IMR-90 (cell line): ENCODE measurements around the gene CUX1. TPM values are rescaled to one million over a fixed set of nuclear protein-coding genes. Genes with fewer than 3 reads are reported as not detected.

Source experiments
- ATAC-seq: fragments of 200-7000 bp; cut with Tn5 transposase; 2 replicates; pipeline ENCODE4 v1.9.1; 2020; ENCODE audit warnings: low read depth, mild to moderate bottlenecking, moderate library complexity
- BruUV-seq: library from RNA; stranded (reverse); fragments of 400-500 nt; replicated peaks from 2 replicates; lab custom pipeline; 2021; lab: Mats Ljungman, UMichigan
- CTCF ChIA-PET: fragments of 300-600 bp; formaldehyde crosslinking; extraction: SDS; loops from one replicate; lab custom pipeline; 2021; ENCODE audit warnings: antibody characterized with exemption; lab: Yijun Ruan, JAX
- POLR2A ChIA-PET: fragments of 300-600 bp; sonication (Branson Sonifier 250); formaldehyde crosslinking; loops from one replicate; lab custom pipeline; 2022; ENCODE audit warnings: antibody characterized with exemption; ENCODE audit not compliant: unreplicated experiment; lab: Charles Lee
- DNase-seq: peaks from one replicate; pipeline ENCODE4 v3.0.0; 2013
- H2AFZ ChIP-seq: replicated peaks from 2 replicates; pipeline ENCODE3; 2013; ENCODE audit warnings: low read length, mild to moderate bottlenecking; ENCODE audit not compliant: poor library complexity
- H2AK5ac ChIP-seq: 2 replicates; pipeline ENCODE4 v1.6.1; 2013; ENCODE audit warnings: low read depth, low read length, inconsistent platforms
- H2AK9ac ChIP-seq: replicated peaks from 2 replicates; pipeline ENCODE3; 2013; ENCODE audit warnings: mild to moderate bottlenecking, low read depth, low read length, moderate library complexity; ENCODE audit not compliant: poor library complexity
- H2BK120ac ChIP-seq: 2 replicates; pipeline ENCODE4 v1.6.1; 2013; ENCODE audit warnings: low read depth, low read length, inconsistent platforms
- H2BK15ac ChIP-seq: 3 replicates; pipeline ENCODE4 v1.6.1; 2013; ENCODE audit warnings: low read depth, low read length, inconsistent platforms
- H2BK20ac ChIP-seq: 2 replicates; pipeline ENCODE4 v1.6.1; 2013; ENCODE audit warnings: low read depth, mild to moderate bottlenecking, inconsistent platforms, low read length, moderate library complexity
- H2BK5ac ChIP-seq: 2 replicates; pipeline ENCODE4 v1.6.1; 2013; ENCODE audit warnings: mild to moderate bottlenecking, low read depth, low read length, inconsistent platforms; ENCODE audit not compliant: poor library complexity, severe bottlenecking
- H3K14ac ChIP-seq: replicated peaks from 2 replicates; pipeline ENCODE4 v1.6.1; 2013; ENCODE audit warnings: low read depth, low read length, inconsistent platforms
- H3K18ac ChIP-seq: 2 replicates; pipeline ENCODE4 v1.6.1; 2013; ENCODE audit warnings: low read depth, low read length, control low read depth
- H3K23ac ChIP-seq: 2 replicates; pipeline ENCODE4 v1.6.1; 2013; ENCODE audit warnings: low read depth, low read length, inconsistent platforms
- H3K27ac ChIP-seq: 2 replicates; pipeline ENCODE4 v1.5.1; 2013; ENCODE audit warnings: mild to moderate bottlenecking, control low read depth, low read length; ENCODE audit not compliant: insufficient read depth
- H3K27me3 ChIP-seq: 2 replicates; pipeline ENCODE4 v1.6.1; 2013; ENCODE audit warnings: low read length; ENCODE audit not compliant: control insufficient read depth, insufficient read depth
- H3K36me3 ChIP-seq: 2 replicates; pipeline ENCODE4 v1.6.1; 2013; ENCODE audit warnings: low read length, mixed read lengths; ENCODE audit not compliant: control insufficient read depth, insufficient read depth
- H3K4ac ChIP-seq: 2 replicates; pipeline ENCODE4 v1.6.1; 2013; ENCODE audit warnings: low read depth, low read length, inconsistent platforms
- H3K4me1 ChIP-seq: 2 replicates; pipeline ENCODE4 v1.6.1; 2013; ENCODE audit warnings: low read length, mixed read lengths; ENCODE audit not compliant: control insufficient read depth, insufficient read depth
- H3K4me2 ChIP-seq: 2 replicates; pipeline ENCODE4 v1.6.1; 2013; ENCODE audit warnings: low read depth, mild to moderate bottlenecking, control low read depth, low read length, moderate library complexity
- H3K4me3 ChIP-seq: 2 replicates; pipeline ENCODE4 v1.5.1; 2013; ENCODE audit warnings: low read depth, mild to moderate bottlenecking, control low read depth, low read length, moderate library complexity; ENCODE audit not compliant: insufficient read depth
- H3K56ac ChIP-seq: 2 replicates; pipeline ENCODE4 v1.6.1; 2013; ENCODE audit warnings: low read length, inconsistent platforms; ENCODE audit not compliant: insufficient read depth; ENCODE audit errors: extremely low read depth
- H3K79me1 ChIP-seq, 2 experiments: 2 replicates each; pipeline ENCODE4 v1.6.1; 2013; ENCODE audit warnings: low read length in 2 of 2, inconsistent platforms in 1 of 2, low read depth in 1 of 2
- H3K9ac ChIP-seq: 2 replicates; pipeline ENCODE4 v1.6.1; 2013; ENCODE audit warnings: low read depth, low read length, control low read depth
- H3K9me1 ChIP-seq: 2 replicates; pipeline ENCODE4 v1.6.1; 2013; ENCODE audit warnings: low read length, inconsistent platforms; ENCODE audit not compliant: insufficient read depth
- H3K9me3 ChIP-seq: 2 replicates; pipeline ENCODE4 v1.6.1; 2013; ENCODE audit warnings: low read length; ENCODE audit not compliant: control insufficient read depth, insufficient read depth
- H4K20me1 ChIP-seq: 2 replicates; pipeline ENCODE4 v1.6.1; 2013; ENCODE audit warnings: low read length, inconsistent platforms; ENCODE audit not compliant: insufficient read depth
- H4K5ac ChIP-seq: 2 replicates; pipeline ENCODE4 v1.6.1; 2013; ENCODE audit warnings: mild to moderate bottlenecking, low read depth, low read length, control low read depth
- H4K8ac ChIP-seq, 2 experiments: 2 replicates each; pipeline ENCODE4 v1.6.1; 2013; ENCODE audit warnings: low read depth in 2 of 2, low read length in 2 of 2, control low read depth in 1 of 2, inconsistent platforms in 1 of 2
- H4K91ac ChIP-seq: 2 replicates; pipeline ENCODE4 v1.6.1; 2013; ENCODE audit warnings: low read depth, low read length, inconsistent platforms; ENCODE audit not compliant: insufficient read depth
- BHLHE40 ChIP-seq: fragments of 150-350 bp; IDR thresholded peaks from 2 replicates; pipeline ENCODE4 v1.6.1; 2016; ENCODE audit warnings: mild to moderate bottlenecking, low read depth, low read length
- CEBPB ChIP-seq: IDR thresholded peaks from 2 replicates; pipeline ENCODE4 v1.6.1; 2012; ENCODE audit warnings: low read depth, low read length, improper control_type of control experiment
- FOS ChIP-seq: fragments of 150-350 bp; IDR thresholded peaks from 2 replicates; pipeline ENCODE4 v1.6.1; 2016; ENCODE audit warnings: low read depth, low read length
- POLR2A ChIP-seq: IDR thresholded peaks from 2 replicates; pipeline ENCODE4 v1.6.1; 2012; ENCODE audit warnings: mild to moderate bottlenecking, low read depth, low read length
- RAD21 ChIP-seq: IDR thresholded peaks from 2 replicates; pipeline ENCODE4 v1.6.1; 2012; ENCODE audit warnings: low read length, improper control_type of control experiment
- RFX5 ChIP-seq: IDR thresholded peaks from 2 replicates; pipeline ENCODE4 v1.8.0; 2012; ENCODE audit warnings: low read depth, mild to moderate bottlenecking, low read length, moderate library complexity
- SMC3 ChIP-seq: fragments of 150-350 bp; IDR thresholded peaks from 2 replicates; pipeline ENCODE4 v1.6.1; 2016; ENCODE audit warnings: low read depth, mild to moderate bottlenecking, antibody characterized with exemption, low read length, moderate library complexity
- WGBS, 2 experiments: methylation state at CpG; one replicate each; pipeline versions ENCODE4 v1.1.5 to v1.1.7; 2013; ENCODE audit warnings: missing lambda C conversion rate in 2 of 2; ENCODE audit not compliant: insufficient read length in 1 of 2; ENCODE audit errors: extremely low coverage in 2 of 2; 5-methylcytosine and 5-hydroxymethylcytosine counted together
- dilution Hi-C: fragments of 300-500 bp; cut with HindIII; formaldehyde crosslinking; loops from one replicate; pipeline ENCODE4 v1.14.3; 2018; ENCODE audit warnings: low sequenced_read_pairs; ENCODE audit not compliant: unreplicated experiment
- in situ Hi-C: fragments of 300-500 bp; cut with MboI; formaldehyde crosslinking; loops from 3 replicates; pipeline ENCODE4 v1.14.3; 2019; ENCODE audit warnings: low sequenced_read_pairs, inconsistent platforms, mixed read lengths
- intact Hi-C: fragments of 100-400 bp; cut with micrococcal nuclease; formaldehyde crosslinking; loops from 2 replicates; pipeline ENCODE4 v1.10.0; 2022
- polyA plus RNA-seq, 3 experiments: library from polyadenylated mRNA; depleted of rRNA; stranded (reverse); fragments of >200 nt; gene quantifications; 2 replicates each; pipeline ENCODE4 v1.2.3, GENCODE V29; 2012; ENCODE audit warnings: low replicate concordance in 1 of 3
- total RNA-seq: library from RNA; depleted of rRNA; stranded (reverse); fragments of >200 nt; gene quantifications from 2 replicates; pipeline ENCODE4 v1.2.3, GENCODE V29; 2012
- TF ChIP-seq, protein P1 (sequence below): fragments of 150-350 bp; IDR thresholded peaks from 2 replicates; pipeline ENCODE4 v1.6.1; 2017; ENCODE audit warnings: mild to moderate bottlenecking, antibody characterized with exemption, low read length, low read depth

The CUX1 gene
- total and polyA plus RNA-seq, 2 of the 4 experiments (the other 2 are of a cell fraction) = 19.7 to 46.4 TPM

- WGBS, 2 experiments = 100% methylated on average over 1 of the region's 5 CpGs; no CpG with 5 or more reads in 1 of the 2 experiments
- H3K9me3 ChIP-seq = no peaks in the 10 kb centered on the region
- H4K91ac ChIP-seq = no peak overlapping the region
- H3K36me3 ChIP-seq = no peaks in the 10 kb centered on the region
- H3K27ac ChIP-seq = no peak overlapping the region
- peaks cover 8% of the 10 kb centered on the region for H3K4me1 ChIP-seq
- H3K9ac ChIP-seq = no peak overlapping the region
- no peak overlapping the region for H3K18ac ChIP-seq
- no peak overlapping the region for H3K4me2 ChIP-seq
- H3K27me3 ChIP-seq = no peaks in the 10 kb centered on the region
- BruUV-seq = no TSS peak
- ATAC-seq (no peak), DNase-seq (no peak)
- POLR2A ChIA-PET = no interaction called here
- no peak overlapping the region for H2BK15ac ChIP-seq
- H3K56ac ChIP-seq = no peak overlapping the region
- H2BK120ac ChIP-seq = no peak overlapping the region
- H2BK5ac ChIP-seq = no peak overlapping the region
- H4K20me1 ChIP-seq = peaks cover 83% of the 10 kb centered on the region
- no peak overlapping the region for H2BK20ac ChIP-seq
- H2AFZ ChIP-seq = no peak overlapping the region
- no peak overlapping the region for H4K5ac ChIP-seq
- H2AK9ac ChIP-seq = no peak overlapping the region
- dilution Hi-C loops = no loop called here
- in situ Hi-C loops = no loop called here
- TF ChIP-seq CEBPB (peak; percentile 95), RAD21 (no peak), POLR2A (no peak), BHLHE40 (no peak), SMC3 (no peak), FOS (no peak), RFX5 (no peak)
- TF ChIP-seq, protein P1, sequence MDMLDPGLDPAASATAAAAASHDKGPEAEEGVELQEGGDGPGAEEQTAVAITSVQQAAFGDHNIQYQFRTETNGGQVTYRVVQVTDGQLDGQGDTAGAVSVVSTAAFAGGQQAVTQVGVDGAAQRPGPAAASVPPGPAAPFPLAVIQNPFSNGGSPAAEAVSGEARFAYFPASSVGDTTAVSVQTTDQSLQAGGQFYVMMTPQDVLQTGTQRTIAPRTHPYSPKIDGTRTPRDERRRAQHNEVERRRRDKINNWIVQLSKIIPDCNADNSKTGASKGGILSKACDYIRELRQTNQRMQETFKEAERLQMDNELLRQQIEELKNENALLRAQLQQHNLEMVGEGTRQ = no peak
- intact Hi-C loops = no loop called here
- peaks cover 7% of the 10 kb centered on the region; the same call in 1 of the 2 replicates for H3K9me1 ChIP-seq
- H3K4me3 ChIP-seq = no peak overlapping the region
- 0 out of 2 replicates have a peak overlapping the region, but pooled peaks have one; percentile 4 for H3K14ac ChIP-seq
- H3K23ac ChIP-seq = no peak overlapping the region
- CTCF ChIA-PET = no interaction called here
- H3K4ac ChIP-seq = no peak overlapping the region
- H3K79me1 ChIP-seq = peaks cover 15 to 80% of the 10 kb centered on the region in 2 experiments
- no peak overlapping the region for H2AK5ac ChIP-seq
- no peak overlapping the region for H4K8ac ChIP-seq
These were observed 6.2 kb downstream of the CUX1 start for GRCh38 chr7:101823596-101823995.
